NOMO-1 treated with dmso at 0.1 percent for 144 hours (cell line): ENCODE measurements around the gene CAMK2B.

Experiments
- DNase-seq: peaks from one replicate; lab custom pipeline; 2025; ENCODE audit not compliant: unreplicated experiment; lab: John Stamatoyannopoulos, UW

Gene CAMK2B

DNA sequence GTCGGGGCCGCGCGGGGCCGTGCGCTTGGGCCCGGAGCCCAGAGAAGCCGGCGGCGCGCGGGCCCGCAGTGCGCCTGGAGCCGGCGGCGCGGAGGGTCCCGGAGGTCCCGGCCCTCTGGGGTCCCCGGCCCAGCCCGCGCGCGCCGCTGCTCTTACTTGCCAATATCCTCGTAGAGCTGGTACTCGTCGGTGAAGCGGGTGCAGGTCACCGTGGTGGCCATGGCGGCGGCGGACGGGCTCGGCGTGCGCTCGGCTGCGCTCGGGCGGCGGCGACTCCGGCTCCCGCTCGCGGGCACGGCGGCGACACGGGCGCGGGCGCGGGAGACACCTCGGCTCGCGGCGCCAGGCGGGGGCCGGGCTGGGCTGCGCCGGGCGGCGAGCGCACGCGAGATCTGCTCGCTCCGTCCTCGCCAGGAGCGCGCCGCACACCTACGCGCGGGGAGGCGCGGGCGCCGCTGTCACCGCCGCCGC is at the start of gene CAMK2B:
CAMK2B (minus strand) TSS at position 394 of the 471 bp plus-strand sequence; CDS start at position 221, 173 bp downstream.
- DNase-seq = no peak

DNA sequence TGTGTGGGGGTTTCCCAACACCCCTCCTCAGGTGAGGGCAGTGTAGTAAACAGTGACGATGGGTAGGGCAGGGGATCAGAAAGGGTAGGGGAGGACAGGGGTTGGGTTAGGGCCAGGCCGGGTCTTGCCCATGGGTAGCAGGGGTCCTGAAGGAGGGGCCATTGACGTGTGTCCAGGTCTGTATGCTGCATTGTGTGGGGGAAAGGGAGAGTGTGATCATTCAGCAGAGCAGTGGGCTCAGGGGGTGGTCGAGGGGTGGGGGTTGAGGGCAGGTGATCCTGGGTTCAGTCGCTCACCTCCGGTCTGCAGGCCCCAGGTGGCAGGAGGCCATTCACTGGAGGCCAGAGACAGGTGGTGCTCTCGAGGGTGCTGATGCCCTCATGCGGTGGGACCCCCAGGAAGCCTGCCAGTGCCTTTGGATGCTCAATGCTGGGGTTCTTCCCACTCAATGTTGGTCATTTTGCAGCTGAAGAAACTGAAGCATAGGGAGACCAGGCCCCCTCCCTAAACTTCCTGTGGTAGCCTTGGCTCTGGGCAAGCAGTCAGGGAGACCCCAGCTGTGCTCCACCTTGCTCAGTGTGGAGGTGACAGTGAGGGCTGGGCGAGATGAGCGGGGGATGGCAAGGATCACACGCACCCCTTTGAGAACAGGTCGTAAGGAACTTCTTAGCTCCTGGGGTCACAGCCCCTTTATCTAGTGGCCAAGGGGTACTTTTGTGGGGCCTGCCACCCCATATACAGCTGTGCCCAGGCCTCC is 48.8 kb upstream of the CAMK2B start:
- no peak for DNase-seq

DNA sequence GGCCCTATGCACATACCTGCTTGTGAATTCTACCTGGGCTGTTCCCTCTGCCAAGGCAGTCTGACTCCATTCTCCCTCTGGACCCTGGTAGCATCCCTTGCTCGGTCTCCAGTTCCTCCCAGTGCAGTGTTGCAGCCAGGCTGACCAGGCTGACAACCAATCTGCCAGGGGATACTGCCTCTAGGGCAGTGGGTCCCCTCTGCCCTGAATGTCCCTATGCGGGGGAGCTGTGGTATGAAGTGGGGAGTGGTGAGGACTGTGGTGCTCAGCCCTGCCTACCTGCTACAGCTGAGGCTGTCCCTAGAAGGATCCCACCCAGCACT is 48.0 kb upstream of the CAMK2B start:
- DNase-seq = no peak

DNA sequence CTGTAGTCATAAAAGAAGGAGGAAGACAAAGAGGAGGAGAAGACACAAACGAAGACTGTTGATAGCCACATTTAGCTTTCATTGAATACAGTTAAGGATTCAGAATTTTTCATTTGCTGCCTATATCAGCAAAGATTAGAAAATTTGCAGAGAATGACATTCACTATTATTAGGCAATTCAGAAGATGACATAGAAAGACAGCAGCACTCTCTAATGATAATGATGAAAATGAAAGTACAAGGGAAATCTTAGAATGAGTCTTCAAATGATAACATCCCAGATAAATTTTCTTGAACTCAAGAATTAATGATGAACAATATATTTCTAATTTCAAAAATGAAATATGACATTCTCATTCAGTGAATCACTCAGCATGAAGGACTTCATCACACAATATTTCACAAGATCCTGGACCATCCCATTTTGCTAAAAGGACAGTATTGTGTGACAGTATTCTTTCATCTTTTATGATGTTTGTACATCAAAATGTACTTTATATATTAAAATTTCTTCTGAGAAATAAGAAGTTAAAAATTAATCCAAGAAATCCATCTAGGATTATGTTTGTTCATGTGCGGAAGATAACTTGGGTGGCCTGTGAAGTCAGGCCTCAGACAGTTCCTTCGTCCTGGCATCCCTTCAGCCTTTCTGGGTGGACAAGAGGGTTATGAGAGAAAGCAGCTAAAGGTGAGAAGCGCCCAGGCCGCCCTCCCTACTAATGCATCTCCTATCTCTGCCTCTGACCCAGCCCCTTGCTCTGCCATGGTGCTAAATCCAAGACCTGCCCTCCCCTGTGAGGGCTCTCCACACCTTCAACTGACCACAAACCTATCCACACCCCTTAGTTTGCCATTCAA is 47.4 kb upstream of the CAMK2B start:
- no peak for DNase-seq

DNA sequence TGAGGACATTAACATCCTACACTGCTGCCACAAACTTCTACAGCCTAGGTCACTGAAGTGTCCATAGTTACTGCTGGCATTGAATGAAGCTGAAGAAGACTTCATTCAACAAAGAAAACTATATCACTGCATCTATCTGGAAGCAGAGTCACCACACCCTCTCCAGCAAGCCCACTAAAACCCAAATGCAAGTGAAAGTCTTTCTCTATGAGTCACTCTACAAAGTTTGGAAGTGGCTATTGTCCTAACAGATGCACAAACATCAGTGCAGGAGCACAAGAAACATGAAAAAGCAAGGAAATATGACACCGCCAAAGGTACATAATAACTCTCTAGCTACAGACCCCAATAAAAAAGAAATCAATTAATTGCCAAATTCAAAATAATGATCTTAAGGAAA is 43.5 kb upstream of the CAMK2B start:
- DNase-seq = no peak

DNA sequence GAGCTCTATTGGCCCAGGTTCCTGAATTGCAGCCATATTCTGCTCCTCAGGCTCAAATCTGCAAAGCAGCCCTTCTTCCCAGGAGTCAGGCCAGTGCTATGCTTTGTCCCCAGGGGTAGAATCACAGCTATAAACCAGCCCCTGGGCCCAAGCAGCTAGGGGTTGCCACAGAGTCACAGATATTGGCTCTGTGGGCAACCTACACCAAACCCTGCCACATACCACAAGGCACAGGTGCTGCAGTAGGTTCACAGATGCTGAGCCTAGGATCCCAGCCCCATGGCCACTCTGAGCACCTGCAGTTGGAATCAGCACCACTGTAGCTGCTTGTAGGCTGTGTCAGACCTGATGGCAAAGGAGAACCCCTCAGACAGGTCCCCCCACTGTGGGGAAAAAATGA is 43.1 kb upstream of the CAMK2B start:
- no peak for DNase-seq

GRCh38 chr7:44367475-44368043 is 42.2 kb upstream of the CAMK2B start:
- DNase-seq = no peak

GRCh38 chr7:44366986-44367385 is 41.6 kb upstream of the CAMK2B start:
- no peak for DNase-seq

DNA sequence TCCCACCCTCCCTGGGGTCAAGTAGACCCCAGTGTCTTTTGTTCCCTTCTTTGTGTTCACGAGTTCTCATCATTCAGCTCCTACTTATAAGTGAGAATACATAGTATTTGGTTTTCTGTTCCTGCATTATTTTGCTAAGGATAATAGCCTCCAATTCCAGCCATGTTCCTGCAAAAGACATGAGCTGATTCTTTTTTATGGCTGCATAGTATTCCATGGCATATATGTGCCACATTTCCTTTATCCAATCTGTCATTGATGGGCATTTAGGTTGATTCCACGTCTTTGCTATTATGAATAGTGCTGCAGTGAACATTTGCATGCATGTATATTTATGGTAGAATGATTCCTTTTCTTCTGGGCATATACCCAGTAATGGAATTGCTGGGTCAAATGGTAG is 28.3 kb upstream of the CAMK2B start:
- no peak for DNase-seq

- DNase-seq = no peak
These were observed 23.7 kb upstream of the CAMK2B start for GRCh38 chr7:44348851-44349781.

- DNase-seq = no peak
These were observed 22.9 kb upstream of the CAMK2B start for GRCh38 chr7:44348300-44348699.

- no peak for DNase-seq
These were observed 22.2 kb upstream of the CAMK2B start for GRCh38 chr7:44347546-44348114.

DNA sequence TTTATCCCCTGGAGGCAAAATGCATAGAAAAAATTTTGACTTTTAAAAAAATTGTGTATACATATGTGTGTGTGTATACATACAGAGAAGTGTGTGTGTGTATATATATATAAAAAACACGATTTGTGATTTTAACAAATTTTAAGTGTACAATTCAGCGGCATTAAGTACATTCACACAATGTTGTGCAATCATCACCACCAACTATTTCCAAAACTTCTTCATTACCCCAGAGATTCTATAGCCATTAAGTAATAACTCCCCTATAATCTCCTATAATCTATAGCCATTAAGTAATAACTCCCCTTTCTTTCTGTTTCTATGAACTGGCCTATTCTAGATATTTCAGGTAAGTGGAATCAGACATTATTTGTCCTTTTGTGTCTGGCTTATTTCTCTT is 20.7 kb upstream of the CAMK2B start:
- no peak for DNase-seq

- no peak for DNase-seq
These were observed 16.0 kb upstream of the CAMK2B start for GRCh38 chr7:44341401-44341800.

- DNase-seq = no peak
These were observed 13.2 kb upstream of the CAMK2B start for GRCh38 chr7:44338600-44338999.

DNA sequence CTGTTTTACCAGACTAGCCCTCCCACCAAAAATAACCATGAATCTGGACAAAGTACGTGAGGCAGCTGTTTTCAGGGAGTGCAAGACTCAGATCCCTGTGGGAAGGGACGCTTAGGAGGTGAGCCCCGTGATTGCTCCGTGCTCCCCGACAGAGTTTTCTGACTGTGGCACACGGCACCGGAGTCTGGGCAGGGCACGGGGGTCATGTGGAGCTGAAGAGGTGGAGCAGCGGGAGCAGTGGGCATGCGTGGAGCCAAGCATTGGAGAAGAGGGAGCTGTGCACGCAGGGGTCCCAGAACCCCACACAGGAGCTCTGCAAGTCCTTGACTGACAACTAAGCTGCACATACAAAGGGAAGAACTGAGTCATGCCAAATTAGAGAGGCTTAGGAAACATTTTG is 11.1 kb upstream of the CAMK2B start:
- DNase-seq = no peak

DNA sequence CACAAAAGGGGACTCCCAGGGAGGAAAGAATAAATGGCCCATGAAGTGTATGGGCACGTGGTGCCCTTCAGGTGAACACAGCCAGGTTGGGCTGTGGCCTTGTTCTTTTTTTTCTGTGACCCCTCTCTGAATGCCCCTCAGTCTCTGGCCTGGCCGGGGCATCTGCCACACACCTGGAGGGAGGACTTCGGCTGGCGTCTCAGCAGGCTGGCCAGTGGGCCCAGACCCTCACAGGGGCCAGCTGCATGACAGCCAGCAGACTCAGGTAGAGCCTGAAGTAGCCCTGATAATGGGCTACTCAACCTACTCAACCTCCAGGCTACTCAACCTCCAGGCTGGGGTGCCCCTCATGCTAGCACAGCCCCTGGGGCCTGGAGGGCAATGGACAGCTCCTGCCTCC is 9.8 kb upstream of the CAMK2B start:
- DNase-seq = no peak

DNA sequence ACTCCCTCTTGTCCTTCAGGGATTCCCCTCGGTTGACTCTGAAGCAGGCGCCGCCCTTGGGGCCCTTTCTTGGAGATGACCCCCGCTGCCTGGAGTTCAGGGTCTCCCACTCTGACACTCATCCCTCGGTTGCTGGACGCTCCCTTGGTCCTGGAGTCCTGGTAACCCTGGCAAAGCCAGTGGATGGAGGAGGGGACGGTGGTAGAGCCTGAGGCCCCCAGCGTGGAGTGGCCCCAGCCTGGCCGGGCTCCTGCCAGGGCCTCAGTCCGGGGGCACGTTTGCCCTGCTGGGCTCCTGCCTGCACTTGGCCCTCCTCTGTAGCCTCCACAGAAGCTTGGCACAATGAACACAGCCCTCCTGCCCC is 9.3 kb upstream of the CAMK2B start:
- no peak for DNase-seq

DNA sequence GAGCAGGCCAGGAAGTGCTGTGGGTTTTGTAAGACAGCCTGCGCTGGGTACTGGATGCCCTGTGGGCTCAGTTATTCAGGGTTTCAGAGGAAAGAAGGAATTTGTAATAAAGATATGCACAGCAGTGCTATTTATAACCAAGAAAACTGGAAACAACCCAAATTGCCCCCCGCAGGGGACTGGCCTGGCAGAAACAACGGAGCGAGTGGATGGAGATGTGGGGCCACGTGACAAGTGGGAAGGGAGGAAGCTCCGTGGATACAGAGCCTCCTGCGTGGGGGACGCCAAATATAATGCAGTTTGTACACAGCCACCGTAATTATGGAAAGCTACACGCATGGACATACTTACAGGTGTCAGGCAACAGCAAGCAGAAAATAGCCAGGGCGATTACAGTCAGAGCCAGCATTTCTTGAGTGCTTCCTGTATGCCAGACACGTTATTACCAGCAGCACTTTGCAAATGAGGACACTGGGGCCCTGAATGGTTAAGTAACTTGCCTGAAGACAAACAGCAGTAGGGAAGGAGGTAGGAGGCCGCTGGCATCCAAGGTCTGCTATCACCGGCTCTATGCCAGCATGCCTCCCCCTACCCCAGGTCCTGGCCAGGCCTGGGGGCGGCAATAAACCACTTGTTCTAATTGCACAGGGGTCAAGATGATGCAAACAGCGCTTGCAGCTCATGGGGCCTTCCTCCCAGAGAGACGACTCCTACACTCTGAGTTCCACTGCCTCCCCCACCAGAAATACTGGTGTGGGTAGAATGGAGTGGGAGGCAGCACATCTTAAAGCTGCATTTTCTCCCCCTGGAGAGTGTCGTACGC is 8.7 kb upstream of the CAMK2B start:
- DNase-seq = no peak

DNA sequence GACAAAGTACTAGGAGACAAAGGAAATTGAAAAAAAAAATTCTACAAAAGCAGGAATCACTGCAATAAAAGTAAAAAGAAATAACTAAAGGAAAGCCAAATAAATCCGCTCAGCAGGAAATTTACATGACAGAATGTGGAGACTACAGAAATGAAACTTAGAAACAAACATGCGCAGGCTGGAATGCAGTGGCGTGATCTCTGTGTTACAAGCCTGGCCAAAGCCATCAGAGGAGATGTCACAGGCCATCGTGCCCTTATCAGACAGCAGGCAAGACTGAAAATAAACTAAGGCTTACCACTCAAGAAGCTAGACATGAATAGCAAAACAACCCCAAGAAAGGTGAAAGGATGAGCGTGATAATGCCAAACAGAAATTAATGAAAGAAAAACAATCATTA is 6.3 kb upstream of the CAMK2B start:
- DNase-seq = no peak
